Suprapubic skin (tissue), 4 donors: ENCODE measurements around the gene PLA2G3. TPM values are rescaled to one million over a fixed set of nuclear protein-coding genes. Genes with fewer than 3 reads are reported as not detected.

Experiments
- DNase-seq, 2 donors: peaks; one replicate each; pipeline ENCODE4 v3.0.0-alpha.2; 2019; ENCODE audit warnings: low spot score in 2 of 2
- H3K27ac ChIP-seq: fragments of 200-600 bp; sonication (generic); one replicate; pipeline ENCODE4 v1.5.1; 2019
- H3K27me3 ChIP-seq: fragments of 200-600 bp; sonication (generic); one replicate; pipeline ENCODE4 v1.5.1; 2019
- H3K36me3 ChIP-seq: fragments of 200-600 bp; sonication (generic); one replicate; pipeline ENCODE4 v1.5.1; 2019
- H3K4me1 ChIP-seq: fragments of 200-600 bp; sonication (generic); one replicate; pipeline ENCODE4 v1.5.1; 2019
- H3K4me3 ChIP-seq: fragments of 200-600 bp; sonication (generic); one replicate; pipeline ENCODE4 v1.5.1; 2019; ENCODE audit warnings: mild to moderate bottlenecking
- H3K9me3 ChIP-seq: fragments of 200-600 bp; sonication (generic); one replicate; pipeline ENCODE4 v1.5.1; 2019
- EP300 ChIP-seq: sonication (generic); formaldehyde crosslinking; IDR thresholded peaks from one replicate; pipeline ENCODE4 v1.6.1; 2017; ENCODE audit warnings: antibody characterized with exemption
- POLR2A ChIP-seq, 2 donors: fragments of 450-650 bp; IDR thresholded peaks; one replicate each; pipeline ENCODE4 v1.6.1; 2017; ENCODE audit warnings: antibody characterized with exemption in 2 of 2, mild to moderate bottlenecking in 2 of 2, moderate library complexity in 2 of 2
- POLR2AphosphoS5 ChIP-seq, 3 donors: sonication (generic); formaldehyde crosslinking; IDR thresholded peaks; one replicate each; pipeline ENCODE4 v1.6.1; 2017; ENCODE audit warnings: antibody characterized with exemption in 3 of 3
- WGBS: methylation state at CpG from one replicate; pipeline ENCODE4 v1.1.5; 2018; 5-methylcytosine and 5-hydroxymethylcytosine counted together
- total RNA-seq, 4 donors: library from RNA; depleted of rRNA; stranded (reverse); fragments of >200 nt; gene quantifications; one replicate each; pipeline ENCODE4 v1.1.0, GENCODE V29; 2016
- TF ChIP-seq, protein P1 (sequence below), 2 donors: fragments of 200-600 bp in 1 of 2; fragments of 450-650 bp in 1 of 2; sonication (generic) in 1 of 2; IDR thresholded peaks; one replicate each; pipeline ENCODE4 v1.5.1; 2016 to 2019; ENCODE audit warnings: antibody characterized with exemption in 2 of 2, mild to moderate bottlenecking in 1 of 2, moderate library complexity in 1 of 2

PLA2G3 gene
- total RNA-seq, 4 donors from 2014 or later = 3.1 to 9.5 (median 7.6) TPM

GRCh38 chr22:31088233-31088986, 51.9 kb downstream of the PLA2G3 start:
- H3K36me3 ChIP-seq = peaks cover 58% of the 10 kb centered on the region
- peaks cover 40% of the 10 kb centered on the region for H3K4me1 ChIP-seq
- WGBS = 90% methylated on average over 19 of the region's 26 CpGs
- peak in 1 of 2 donors; percentile 77 for DNase-seq
- H3K4me3 ChIP-seq = no peak overlapping the region
- H3K27me3 ChIP-seq = no peaks in the 10 kb centered on the region
- H3K9me3 ChIP-seq = no peaks in the 10 kb centered on the region
- no peak overlapping the region for H3K27ac ChIP-seq
- TF ChIP-seq POLR2AphosphoS5 (IDR thresholded peaks at IDR 0.05) (no peak), EP300 (no peak), POLR2A (IDR thresholded peaks at IDR 0.05) (no peak)
- TF ChIP-seq, protein P1, sequence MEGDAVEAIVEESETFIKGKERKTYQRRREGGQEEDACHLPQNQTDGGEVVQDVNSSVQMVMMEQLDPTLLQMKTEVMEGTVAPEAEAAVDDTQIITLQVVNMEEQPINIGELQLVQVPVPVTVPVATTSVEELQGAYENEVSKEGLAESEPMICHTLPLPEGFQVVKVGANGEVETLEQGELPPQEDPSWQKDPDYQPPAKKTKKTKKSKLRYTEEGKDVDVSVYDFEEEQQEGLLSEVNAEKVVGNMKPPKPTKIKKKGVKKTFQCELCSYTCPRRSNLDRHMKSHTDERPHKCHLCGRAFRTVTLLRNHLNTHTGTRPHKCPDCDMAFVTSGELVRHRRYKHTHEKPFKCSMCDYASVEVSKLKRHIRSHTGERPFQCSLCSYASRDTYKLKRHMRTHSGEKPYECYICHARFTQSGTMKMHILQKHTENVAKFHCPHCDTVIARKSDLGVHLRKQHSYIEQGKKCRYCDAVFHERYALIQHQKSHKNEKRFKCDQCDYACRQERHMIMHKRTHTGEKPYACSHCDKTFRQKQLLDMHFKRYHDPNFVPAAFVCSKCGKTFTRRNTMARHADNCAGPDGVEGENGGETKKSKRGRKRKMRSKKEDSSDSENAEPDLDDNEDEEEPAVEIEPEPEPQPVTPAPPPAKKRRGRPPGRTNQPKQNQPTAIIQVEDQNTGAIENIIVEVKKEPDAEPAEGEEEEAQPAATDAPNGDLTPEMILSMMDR (IDR thresholded peaks at IDR 0.05) = no peak

DNA sequence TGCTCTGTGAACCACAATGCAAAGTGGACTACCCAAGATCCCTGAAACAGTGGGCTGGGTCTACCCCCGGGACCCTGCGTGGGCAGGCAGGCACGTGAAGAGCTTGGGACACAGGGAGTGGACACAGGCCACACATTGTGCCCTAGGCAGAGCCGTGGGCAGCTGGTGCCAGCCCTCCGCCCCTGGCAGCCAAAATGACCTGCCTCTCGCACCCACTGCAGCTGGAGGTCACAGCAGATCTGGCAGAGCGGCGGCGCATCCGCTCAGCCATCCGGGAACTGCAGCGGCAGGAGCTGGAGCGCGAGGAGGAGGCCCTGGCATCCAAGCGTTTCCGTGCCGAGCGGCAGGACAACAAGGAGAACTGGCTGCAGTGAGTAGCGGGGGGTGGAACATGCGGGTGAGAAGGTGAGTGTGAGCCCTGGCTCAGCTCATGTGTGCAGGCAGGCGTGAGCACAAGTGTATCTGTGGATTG, 52.5 kb downstream of the PLA2G3 start:
- Histone ChIP-seq H3K36me3 (peaks cover 52% of the 10 kb centered on the region), H3K27me3 (no peaks in the 10 kb centered on the region), H3K9me3 (no peaks in the 10 kb centered on the region), H3K4me1 (peaks cover 46% of the 10 kb centered on the region), H3K27ac (peak overlapping the region; percentile 5), H3K4me3 (no peak overlapping the region)
- TF ChIP-seq POLR2A (IDR thresholded peaks at IDR 0.05) (no peak), POLR2AphosphoS5 (IDR thresholded peaks at IDR 0.05) (no peak), EP300 (no peak)
- TF ChIP-seq, protein P1 (IDR thresholded peaks at IDR 0.05) = no peak
- 91% methylated on average over 14 of the region's 21 CpGs for WGBS
- DNase-seq = no peak

- TF ChIP-seq EP300 = no peak
- TF ChIP-seq, protein P1 (IDR thresholded peaks at IDR 0.05) = no peak
- Histone ChIP-seq H3K27me3 (no peaks in the 10 kb centered on the region), H3K9me3 (no peaks in the 10 kb centered on the region), H3K4me3 (no peak overlapping the region), H3K4me1 (peaks cover 55% of the 10 kb centered on the region), H3K27ac (peak overlapping the region; percentile 5), H3K36me3 (peaks cover 44% of the 10 kb centered on the region)
- DNase-seq = no peak
- 68% methylated on average over 6 of the region's 8 CpGs for WGBS
Observed at GRCh38 chr22:31086703-31087330, 53.5 kb downstream of the PLA2G3 start.

- Histone ChIP-seq H3K36me3 (peaks cover 35% of the 10 kb centered on the region), H3K27me3 (no peaks in the 10 kb centered on the region), H3K4me3 (peak overlapping the region; percentile 76), H3K9me3 (no peaks in the 10 kb centered on the region), H3K4me1 (peaks cover 61% of the 10 kb centered on the region), H3K27ac (peak overlapping the region; percentile 94)
- no peak for DNase-seq
- 100% methylated on average over 1 of the region's 3 CpGs for WGBS
- no peak for TF ChIP-seq EP300
- TF ChIP-seq POLR2AphosphoS5 (IDR thresholded peaks at IDR 0.05) = no peak
- no peak for TF ChIP-seq POLR2A (IDR thresholded peaks at IDR 0.05)
- TF ChIP-seq, protein P1 (IDR thresholded peaks at IDR 0.05) = no peak
Observed at GRCh38 chr22:31085928-31086327, 54.4 kb downstream of the PLA2G3 start.

DNA sequence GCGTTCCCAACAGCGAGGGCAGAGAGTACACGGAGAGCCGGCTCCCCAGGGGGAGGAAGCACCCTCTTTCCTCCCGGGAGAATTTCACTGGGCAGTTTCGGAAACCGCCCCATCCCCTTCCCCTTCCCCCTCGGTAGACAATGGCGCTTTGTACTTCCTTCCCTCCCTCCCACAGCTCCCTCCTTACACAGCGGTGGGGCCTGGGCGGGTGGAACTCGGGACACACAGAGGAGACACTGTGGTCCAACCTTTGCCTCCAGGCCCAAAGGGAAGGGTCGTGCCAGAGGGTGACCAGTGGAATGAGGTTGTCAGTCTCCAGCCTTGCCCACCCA, 54.8 kb downstream of the PLA2G3 start:
- no peak for TF ChIP-seq EP300
- TF ChIP-seq, protein P1 (IDR thresholded peaks at IDR 0.05) = peak in 1 of 2 donors; percentile 1
- 22% methylated on average over 11 of the region's 13 CpGs for WGBS
- H3K9me3 ChIP-seq = no peaks in the 10 kb centered on the region
- no peak for DNase-seq
- H3K4me3 ChIP-seq = peak overlapping the region; percentile 76
- H3K27me3 ChIP-seq = no peaks in the 10 kb centered on the region
- peaks cover 30% of the 10 kb centered on the region for H3K36me3 ChIP-seq
- H3K4me1 ChIP-seq = peaks cover 65% of the 10 kb centered on the region
- peak overlapping the region; percentile 94 for H3K27ac ChIP-seq
